Mesenchymal stem cell (in vitro differentiated cells and primary cell): Measurements from ENCODE around the gene SYT8.
A peak's percentile ranks its signal among the peaks of the same experiment; 100 is the strongest.

Experiments used
- DNase-seq: peaks from one replicate; pipeline ENCODE4 v3.0.0-alpha.2; 2013
- H2AFZ ChIP-seq: one replicate; pipeline ENCODE4 v1.6.1; 2013; ENCODE audit warnings: low read depth, mild to moderate bottlenecking, control low read depth, inconsistent platforms, low read length, moderate library complexity
- H2AK5ac ChIP-seq: 2 replicates; pipeline ENCODE4 v1.6.1; 2013; ENCODE audit warnings: low read length, moderate library complexity, mild to moderate bottlenecking, inconsistent platforms; ENCODE audit not compliant: severe bottlenecking
- H2BK120ac ChIP-seq: one replicate; pipeline ENCODE4 v1.6.1; 2013; ENCODE audit warnings: low read depth, mild to moderate bottlenecking, inconsistent platforms, low read length, moderate library complexity
- H2BK12ac ChIP-seq, 2 experiments: one replicate each; pipeline ENCODE4 v1.6.1; 2013; ENCODE audit warnings: inconsistent platforms in 2 of 2, low read length in 2 of 2, mild to moderate bottlenecking in 2 of 2, moderate library complexity in 2 of 2, control low read depth in 1 of 2
- H2BK15ac ChIP-seq: one replicate; pipeline ENCODE4 v1.6.1; 2013; ENCODE audit warnings: mild to moderate bottlenecking, low read depth, inconsistent platforms; ENCODE audit not compliant: poor library complexity, severe bottlenecking
- H2BK5ac ChIP-seq: 2 replicates; pipeline ENCODE4 v1.6.1; 2013; ENCODE audit warnings: low read depth, mild to moderate bottlenecking, low read length, control low read depth, inconsistent platforms; ENCODE audit not compliant: poor library complexity, severe bottlenecking
- H3K14ac ChIP-seq, 2 experiments: one replicate each; pipeline ENCODE4 v1.6.1; 2013; ENCODE audit warnings: inconsistent platforms in 2 of 2, low read length in 2 of 2, control low read depth in 1 of 2, mild to moderate bottlenecking in 1 of 2, moderate library complexity in 1 of 2
- H3K18ac ChIP-seq, 2 experiments: one replicate each; pipeline ENCODE4 v1.6.1; 2013; ENCODE audit warnings: inconsistent platforms in 2 of 2, low read length in 2 of 2, control low read depth in 1 of 2, low read depth in 1 of 2, mild to moderate bottlenecking in 1 of 2
- H3K23ac ChIP-seq, 2 experiments: one replicate each; pipeline ENCODE4 v1.6.1; 2013; ENCODE audit warnings: inconsistent platforms in 2 of 2, low read length in 2 of 2, mild to moderate bottlenecking in 2 of 2, moderate library complexity in 2 of 2, control low read depth in 1 of 2
- H3K27ac ChIP-seq: 2 replicates; pipeline ENCODE4 v1.5.1; 2013; ENCODE audit warnings: mild to moderate bottlenecking, moderate library complexity, low read length, control low read depth, inconsistent platforms; ENCODE audit not compliant: poor library complexity, severe bottlenecking
- H3K27me3 ChIP-seq, 2 experiments: 2 replicates each; pipeline versions ENCODE4 v1.6.1 to v1.7.0; 2013; ENCODE audit warnings: low read length in 2 of 2, mild to moderate bottlenecking in 2 of 2, moderate library complexity in 2 of 2, control low read depth in 1 of 2, inconsistent platforms in 1 of 2; ENCODE audit not compliant: control insufficient read depth in 1 of 2, insufficient read depth in 1 of 2
- H3K36me3 ChIP-seq, 2 experiments: 2 replicates each; pipeline versions ENCODE4 v1.6.1 to v1.7.0; 2013; ENCODE audit warnings: low read length in 2 of 2, control low read depth in 1 of 2, inconsistent platforms in 1 of 2, low read depth in 1 of 2, mild to moderate bottlenecking in 1 of 2; ENCODE audit not compliant: insufficient read depth in 2 of 2, control insufficient read depth in 1 of 2
- H3K4ac ChIP-seq, 2 experiments: one replicate each; pipeline ENCODE4 v1.6.1; 2013; ENCODE audit warnings: inconsistent platforms in 2 of 2, low read length in 2 of 2, mild to moderate bottlenecking in 2 of 2, moderate library complexity in 2 of 2, control low read depth in 1 of 2, low read depth in 1 of 2
- H3K4me1 ChIP-seq: 2 replicates; pipeline ENCODE4 v1.6.1; 2013; ENCODE audit warnings: low read depth, low read length, control low read depth; ENCODE audit not compliant: control insufficient read depth, insufficient read depth
- H3K4me2 ChIP-seq: 2 replicates; pipeline ENCODE4 v1.6.1; 2013; ENCODE audit warnings: low read length, mild to moderate bottlenecking, inconsistent platforms; ENCODE audit not compliant: poor library complexity, severe bottlenecking
- H3K4me3 ChIP-seq, 2 experiments: 2 replicates each; pipeline versions ENCODE4 v1.5.1 to v1.7.0; 2013; ENCODE audit warnings: low read length in 2 of 2, mild to moderate bottlenecking in 2 of 2, control low read depth in 1 of 2, low read depth in 1 of 2; ENCODE audit not compliant: insufficient read depth in 1 of 2
- H3K79me1 ChIP-seq: replicated peaks from 2 replicates; pipeline ENCODE4 v1.6.1; 2013; ENCODE audit warnings: mild to moderate bottlenecking, control low read depth, low read length, inconsistent platforms; ENCODE audit not compliant: poor library complexity, severe bottlenecking
- H3K9ac ChIP-seq: 2 replicates; pipeline ENCODE4 v1.7.0; 2013; ENCODE audit warnings: mild to moderate bottlenecking, low read length, moderate library complexity
- H3K9me3 ChIP-seq: 2 replicates; pipeline ENCODE4 v1.7.0; 2013; ENCODE audit warnings: mild to moderate bottlenecking, low read length; ENCODE audit not compliant: control insufficient read depth
- H4K8ac ChIP-seq: one replicate; pipeline ENCODE4 v1.6.1; 2013; ENCODE audit warnings: inconsistent platforms, mild to moderate bottlenecking, low read length, moderate library complexity
- H4K91ac ChIP-seq: one replicate; pipeline ENCODE4 v1.6.1; 2013; ENCODE audit warnings: mild to moderate bottlenecking, low read length, inconsistent platforms
- WGBS: methylation state at CpG from one replicate; pipeline ENCODE4 v1.1.7; 2013; ENCODE audit warnings: mixed read lengths; 5-methylcytosine and 5-hydroxymethylcytosine counted together

SYT8 gene

GRCh38 chr11:1867381-1867780, 32.6 kb downstream of the SYT8 start:
- DNase-seq, result no peak
- Histone ChIP-seq H3K18ac (no peak overlapping the region), H3K14ac (no peak overlapping the region), H3K9ac (no peak overlapping the region), H3K9me3 (no peaks in the 10 kb centered on the region), H2BK120ac (no peak overlapping the region), H2BK15ac (no peak overlapping the region), H3K36me3 (no peaks in the 10 kb centered on the region), H4K91ac (peak overlapping the region; percentile 41), H3K27me3 (peaks cover 0 to 36% of the 10 kb centered on the region in 2 experiments), H2BK12ac (peak overlapping the region in 1 of 2 experiments; percentile 29), H3K4ac (no peak overlapping the region), H2AK5ac (no peak overlapping the region), H3K23ac (no peak overlapping the region), H2BK5ac (no peak overlapping the region), H3K4me3 (no peak overlapping the region), H3K79me1 (no peaks in the 10 kb centered on the region), H4K8ac (no peak overlapping the region), H3K4me1 (peaks cover 61% of the 10 kb centered on the region), H3K27ac (no peak overlapping the region), H2AFZ (no peak overlapping the region), H3K4me2 (no peak overlapping the region)
- 95% methylated on average over 8 of the region's 8 CpGs for WGBS

GRCh38 chr11:1868056-1868635, 33.4 kb downstream of the SYT8 start:
- H3K79me1 ChIP-seq, result no peaks in the 10 kb centered on the region
- DNase-seq, result no peak
- H2AFZ ChIP-seq, result no peak overlapping the region
- no peak overlapping the region for H3K23ac ChIP-seq
- H3K27me3 ChIP-seq, result peaks cover 0 to 32% of the 10 kb centered on the region in 2 experiments
- H3K4me3 ChIP-seq, result peak overlapping the region in 1 of 2 experiments; percentile 86
- no peaks in the 10 kb centered on the region for H3K36me3 ChIP-seq
- H3K14ac ChIP-seq, result peak overlapping the region in 1 of 2 experiments; percentile 56
- no peak overlapping the region for H2BK5ac ChIP-seq
- H3K4me1 ChIP-seq, result peaks cover 61% of the 10 kb centered on the region
- peak overlapping the region; percentile 77 for H2BK15ac ChIP-seq
- H2BK120ac ChIP-seq, result peak overlapping the region; percentile 65
- H3K4ac ChIP-seq, result peak overlapping the region in 1 of 2 experiments; percentile 31
- peak overlapping the region; percentile 26 for H2AK5ac ChIP-seq
- no peaks in the 10 kb centered on the region for H3K9me3 ChIP-seq
- H4K91ac ChIP-seq, result peak overlapping the region; percentile 80
- WGBS, result 86% methylated on average over 14 of the region's 14 CpGs
- H3K9ac ChIP-seq, result peak overlapping the region; percentile 88
- H3K18ac ChIP-seq, result peak overlapping the region in 1 of 2 experiments; percentile 41
- H4K8ac ChIP-seq, result no peak overlapping the region
- peak overlapping the region; percentile 20 to 81 for H2BK12ac ChIP-seq
- H3K4me2 ChIP-seq, result no peak overlapping the region
- no peak overlapping the region for H3K27ac ChIP-seq

- Histone ChIP-seq H3K27me3 (peaks cover 0 to 32% of the 10 kb centered on the region in 2 experiments), H3K27ac (no peak overlapping the region), H2BK5ac (no peak overlapping the region), H3K79me1 (no peaks in the 10 kb centered on the region), H3K18ac (peak overlapping the region in 1 of 2 experiments; percentile 30), H3K4me3 (peak overlapping the region in 1 of 2 experiments; percentile 86), H3K14ac (peak overlapping the region in 1 of 2 experiments; percentile 50), H3K4ac (peak overlapping the region; percentile 19 to 31), H2BK12ac (peak overlapping the region; percentile 20 to 81), H2AK5ac (peak overlapping the region; percentile 26), H4K8ac (no peak overlapping the region), H2BK120ac (peak overlapping the region; percentile 65), H3K36me3 (no peaks in the 10 kb centered on the region), H3K9me3 (no peaks in the 10 kb centered on the region), H3K4me1 (peaks cover 59% of the 10 kb centered on the region), H2AFZ (no peak overlapping the region), H3K23ac (no peak overlapping the region), H2BK15ac (peak overlapping the region; percentile 77), H4K91ac (peak overlapping the region; percentile 80), H3K4me2 (no peak overlapping the region), H3K9ac (peak overlapping the region; percentile 88)
- WGBS, result 79% methylated on average over 25 of the region's 25 CpGs
- DNase-seq, result no peak
These were observed 34.0 kb downstream of the SYT8 start for GRCh38 chr11:1868636-1869291.
